ENCODE data around the gene SPG11. TPM values are rescaled to one million over a fixed set of nuclear protein-coding genes. Genes with fewer than 3 reads are reported as not detected.
A peak's percentile ranks its signal among the peaks of the same experiment; 100 is the strongest.

SPG11 gene
- total RNA-seq (46.4 and 65.1 TPM in 2 replicates), polyA plus RNA-seq (15.7 and 30.3 TPM in 2 replicates)

DNA sequence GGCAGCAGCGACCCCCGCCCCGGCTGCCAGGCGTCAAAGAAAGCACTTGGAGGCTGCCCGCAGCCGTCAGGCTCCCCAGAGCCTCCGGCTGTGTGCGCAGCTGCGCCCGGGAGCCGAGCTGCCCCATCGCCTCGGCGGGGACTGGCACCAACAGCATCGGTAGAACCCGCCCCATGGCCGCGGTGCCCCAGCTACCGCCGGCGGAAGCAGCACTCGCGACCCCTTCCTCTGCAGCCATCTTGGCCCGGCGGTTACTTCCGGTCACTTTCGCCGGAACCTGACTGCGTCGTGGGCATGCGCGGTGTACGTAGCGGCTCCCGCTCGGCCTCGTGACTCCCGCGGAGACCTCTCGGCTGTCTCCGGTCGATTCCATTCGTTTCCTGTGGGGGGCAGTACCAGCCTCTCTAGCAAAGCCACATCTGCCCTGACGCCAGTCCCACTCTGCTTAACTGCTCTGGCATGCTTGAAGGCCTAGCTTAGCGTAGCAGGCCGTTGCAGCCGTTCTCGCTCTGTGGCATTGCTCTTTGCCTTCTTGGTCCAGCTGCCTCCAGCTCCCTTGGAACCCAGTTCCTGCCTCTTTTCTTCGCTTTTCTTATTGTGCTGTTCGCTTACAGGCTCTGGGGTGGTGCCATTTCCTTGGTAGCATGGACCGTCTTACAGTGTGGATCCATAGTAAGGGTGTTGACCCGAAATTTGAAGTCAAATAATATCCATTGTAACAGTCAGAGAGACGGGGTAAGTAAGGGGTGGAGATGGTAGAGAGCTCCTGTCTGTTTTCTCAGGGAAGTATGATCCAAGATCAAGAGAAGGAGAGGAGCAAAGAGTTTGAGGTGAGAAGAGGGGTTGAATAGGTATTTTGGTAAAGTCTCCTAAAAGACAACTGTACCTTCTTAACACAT lies at the start of gene SPG11:
SPG11 (minus strand) TSS at position 253 of the 899 bp plus-strand sequence; CDS start at position 238, 15 bp downstream.
- DNase-seq (ENCODE audit: low read depth in 1 of 2, low spot score in 1 of 2), result peak; percentile 98 to 99
- TF ChIP-seq, protein P1, sequence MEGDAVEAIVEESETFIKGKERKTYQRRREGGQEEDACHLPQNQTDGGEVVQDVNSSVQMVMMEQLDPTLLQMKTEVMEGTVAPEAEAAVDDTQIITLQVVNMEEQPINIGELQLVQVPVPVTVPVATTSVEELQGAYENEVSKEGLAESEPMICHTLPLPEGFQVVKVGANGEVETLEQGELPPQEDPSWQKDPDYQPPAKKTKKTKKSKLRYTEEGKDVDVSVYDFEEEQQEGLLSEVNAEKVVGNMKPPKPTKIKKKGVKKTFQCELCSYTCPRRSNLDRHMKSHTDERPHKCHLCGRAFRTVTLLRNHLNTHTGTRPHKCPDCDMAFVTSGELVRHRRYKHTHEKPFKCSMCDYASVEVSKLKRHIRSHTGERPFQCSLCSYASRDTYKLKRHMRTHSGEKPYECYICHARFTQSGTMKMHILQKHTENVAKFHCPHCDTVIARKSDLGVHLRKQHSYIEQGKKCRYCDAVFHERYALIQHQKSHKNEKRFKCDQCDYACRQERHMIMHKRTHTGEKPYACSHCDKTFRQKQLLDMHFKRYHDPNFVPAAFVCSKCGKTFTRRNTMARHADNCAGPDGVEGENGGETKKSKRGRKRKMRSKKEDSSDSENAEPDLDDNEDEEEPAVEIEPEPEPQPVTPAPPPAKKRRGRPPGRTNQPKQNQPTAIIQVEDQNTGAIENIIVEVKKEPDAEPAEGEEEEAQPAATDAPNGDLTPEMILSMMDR (IDR thresholded peaks at IDR 0.05; ENCODE audit: low read depth, low read length), result peak; percentile 86
- peaks cover 19% of the 10 kb centered on the region for H3K4me1 ChIP-seq (ENCODE audit: low read depth)
- H3K27ac ChIP-seq, result peak within 1 kb of the TSS; percentile 90
- no peaks in the 10 kb centered on the region for H3K27me3 ChIP-seq
- H3K9me3 ChIP-seq (ENCODE audit: low read depth), result no peaks in the 10 kb centered on the region
- peak within 1 kb of the TSS; percentile 81 for H3K4me3 ChIP-seq
- peaks cover 6% of the 10 kb centered on the region for H3K36me3 ChIP-seq

- Histone ChIP-seq H3K9me3 (ENCODE audit: low read depth) (no peaks in the 10 kb centered on the region), H3K27ac (no peak overlapping the region), H3K36me3 (peaks cover 19% of the 10 kb centered on the region), H3K27me3 (no peaks in the 10 kb centered on the region), H3K4me3 (peak overlapping the region; percentile 76), H3K4me1 (ENCODE audit: low read depth) (peaks cover 31% of the 10 kb centered on the region)
- peak in 1 of 2 donors; percentile 92 for DNase-seq (ENCODE audit: low read depth in 1 of 2, low spot score in 1 of 2)
- TF ChIP-seq, protein P1 (IDR thresholded peaks at IDR 0.05; ENCODE audit: low read depth, low read length), result no peak
Observed at GRCh38 chr15:44712346-44713005, 49.0 kb upstream of the SPG11 start.

- Histone ChIP-seq H3K36me3 (peaks cover 14% of the 10 kb centered on the region), H3K4me3 (peak overlapping the region; percentile 76), H3K9me3 (ENCODE audit: low read depth) (no peaks in the 10 kb centered on the region), H3K4me1 (ENCODE audit: low read depth) (peaks cover 31% of the 10 kb centered on the region), H3K27me3 (no peaks in the 10 kb centered on the region), H3K27ac (peak overlapping the region; percentile 98)
- TF ChIP-seq, protein P1 (IDR thresholded peaks at IDR 0.05; ENCODE audit: low read depth, low read length), result no peak
- peak; percentile 44 to 48 for DNase-seq (ENCODE audit: low read depth in 1 of 2, low spot score in 1 of 2)
Observed at GRCh38 chr15:44711743-44712345, 48.4 kb upstream of the SPG11 start.

DNA sequence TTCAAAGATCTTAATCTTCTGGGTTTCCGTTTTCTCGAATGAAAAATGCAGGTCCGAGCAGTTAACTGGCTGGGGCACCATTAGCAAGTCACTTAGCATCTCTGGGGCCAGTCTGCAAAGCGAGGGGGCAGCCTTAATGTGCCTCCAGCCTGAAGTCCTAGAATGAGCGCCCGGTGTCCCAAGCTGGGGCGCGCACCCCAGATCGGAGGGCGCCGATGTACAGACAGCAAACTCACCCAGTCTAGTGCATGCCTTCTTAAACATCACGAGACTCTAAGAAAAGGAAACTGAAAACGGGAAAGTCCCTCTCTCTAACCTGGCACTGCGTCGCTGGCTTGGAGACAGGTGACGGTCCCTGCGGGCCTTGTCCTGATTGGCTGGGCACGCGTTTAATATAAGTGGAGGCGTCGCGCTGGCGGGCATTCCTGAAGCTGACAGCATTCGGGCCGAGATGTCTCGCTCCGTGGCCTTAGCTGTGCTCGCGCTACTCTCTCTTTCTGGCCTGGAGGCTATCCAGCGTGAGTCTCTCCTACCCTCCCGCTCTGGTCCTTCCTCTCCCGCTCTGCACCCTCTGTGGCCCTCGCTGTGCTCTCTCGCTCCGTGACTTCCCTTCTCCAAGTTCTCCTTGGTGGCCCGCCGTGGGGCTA lies 47.8 kb upstream of the SPG11 start, which contains the start of the genes B2M and PATL2:
B2M (plus strand) TSS at position 422 of the 647 bp plus-strand sequence; CDS start at position 452, 30 bp downstream.
PATL2 (minus strand) TSS at position 228 of the 647 bp plus-strand sequence. CDS start 34,833 bp downstream, outside the sequence.
- peaks cover 8% of the 10 kb centered on the region for H3K36me3 ChIP-seq
- H3K27ac ChIP-seq, result peak within 1 kb of the TSS; percentile 98
- H3K4me3 ChIP-seq, result peak within 1 kb of the TSS; percentile 76
- no peaks in the 10 kb centered on the region for H3K9me3 ChIP-seq (ENCODE audit: low read depth)
- TF ChIP-seq, protein P1 (IDR thresholded peaks at IDR 0.05; ENCODE audit: low read depth, low read length), result no peak
- H3K4me1 ChIP-seq (ENCODE audit: low read depth), result peaks cover 26% of the 10 kb centered on the region
- peak; percentile 97 for DNase-seq (ENCODE audit: low read depth in 1 of 2, low spot score in 1 of 2)
- H3K27me3 ChIP-seq, result no peaks in the 10 kb centered on the region

Data from cardiac muscle cell (in vitro differentiated cells and primary cell).